ENCODE measurements around the gene LDLRAD4. TPM values are rescaled to one million over a fixed set of nuclear protein-coding genes. Genes with fewer than 3 reads are reported as not detected.

LDLRAD4 gene
- total RNA-seq, 1 donor from 2014 or later, result 34.1 TPM

GRCh38 chr18:13284330-13285027, 65.9 kb downstream of the LDLRAD4 start:
- no peak for DNase-seq (ENCODE audit: low spot score)
- H3K36me3 Mint-ChIP-seq (ENCODE audit: low read depth, unreplicated experiment), result peaks cover 11% of the 10 kb centered on the region
- H3K9me3 Mint-ChIP-seq (ENCODE audit: unreplicated experiment), result no peaks in the 10 kb centered on the region
- H3K27ac Mint-ChIP-seq (ENCODE audit: unreplicated experiment), result no peak overlapping the region
- H3K27me3 Mint-ChIP-seq (ENCODE audit: unreplicated experiment), result peaks cover 6% of the 10 kb centered on the region
- H3K4me3 Mint-ChIP-seq (ENCODE audit: unreplicated experiment), result no peak overlapping the region
- peaks cover 18% of the 10 kb centered on the region for H3K4me1 Mint-ChIP-seq (ENCODE audit: unreplicated experiment)
- no peak for TF ChIP-seq CTCF (IDR thresholded peaks at IDR 0.05; ENCODE audit: unreplicated experiment)

GRCh38 chr18:13285874-13286273, 67.3 kb downstream of the LDLRAD4 start:
- no peak overlapping the region for H3K4me3 Mint-ChIP-seq (ENCODE audit: unreplicated experiment)
- DNase-seq (ENCODE audit: low spot score), result no peak
- H3K27ac Mint-ChIP-seq (ENCODE audit: unreplicated experiment), result no peak overlapping the region
- no peaks in the 10 kb centered on the region for H3K9me3 Mint-ChIP-seq (ENCODE audit: unreplicated experiment)
- peaks cover 14% of the 10 kb centered on the region for H3K36me3 Mint-ChIP-seq (ENCODE audit: low read depth, unreplicated experiment)
- peaks cover 20% of the 10 kb centered on the region for H3K4me1 Mint-ChIP-seq (ENCODE audit: unreplicated experiment)
- TF ChIP-seq CTCF (IDR thresholded peaks at IDR 0.05; ENCODE audit: unreplicated experiment), result no peak
- peaks cover 6% of the 10 kb centered on the region for H3K27me3 Mint-ChIP-seq (ENCODE audit: unreplicated experiment)

GRCh38 chr18:13286456-13287125, 68.0 kb downstream of the LDLRAD4 start:
- Mint-ChIP-seq H3K4me3 (ENCODE audit: unreplicated experiment) (no peak overlapping the region), H3K4me1 (ENCODE audit: unreplicated experiment) (peaks cover 18% of the 10 kb centered on the region), H3K36me3 (ENCODE audit: low read depth, unreplicated experiment) (peaks cover 14% of the 10 kb centered on the region), H3K27ac (ENCODE audit: unreplicated experiment) (peak overlapping the region; percentile 6), H3K27me3 (ENCODE audit: unreplicated experiment) (peaks cover 6% of the 10 kb centered on the region), H3K9me3 (ENCODE audit: unreplicated experiment) (no peaks in the 10 kb centered on the region)
- no peak for TF ChIP-seq CTCF (IDR thresholded peaks at IDR 0.05; ENCODE audit: unreplicated experiment)
- no peak for DNase-seq (ENCODE audit: low spot score)

- no peak for DNase-seq (ENCODE audit: low spot score)
- no peak for TF ChIP-seq CTCF (IDR thresholded peaks at IDR 0.05; ENCODE audit: unreplicated experiment)
- H3K27ac Mint-ChIP-seq (ENCODE audit: unreplicated experiment), result no peak overlapping the region
- H3K9me3 Mint-ChIP-seq (ENCODE audit: unreplicated experiment), result no peaks in the 10 kb centered on the region
- H3K27me3 Mint-ChIP-seq (ENCODE audit: unreplicated experiment), result peaks cover 6% of the 10 kb centered on the region
- peaks cover 6% of the 10 kb centered on the region for H3K36me3 Mint-ChIP-seq (ENCODE audit: low read depth, unreplicated experiment)
- no peak overlapping the region for H3K4me3 Mint-ChIP-seq (ENCODE audit: unreplicated experiment)
- H3K4me1 Mint-ChIP-seq (ENCODE audit: unreplicated experiment), result peaks cover 18% of the 10 kb centered on the region
These were observed 68.8 kb downstream of the LDLRAD4 start for GRCh38 chr18:13287372-13287771.

GRCh38 chr18:13288509-13289133, 70.1 kb downstream of the LDLRAD4 start:
- peaks cover 6% of the 10 kb centered on the region for H3K27me3 Mint-ChIP-seq (ENCODE audit: unreplicated experiment)
- no peak overlapping the region for H3K27ac Mint-ChIP-seq (ENCODE audit: unreplicated experiment)
- DNase-seq (ENCODE audit: low spot score), result no peak
- no peak for TF ChIP-seq CTCF (IDR thresholded peaks at IDR 0.05; ENCODE audit: unreplicated experiment)
- H3K4me3 Mint-ChIP-seq (ENCODE audit: unreplicated experiment), result no peak overlapping the region
- peaks cover 6% of the 10 kb centered on the region for H3K36me3 Mint-ChIP-seq (ENCODE audit: low read depth, unreplicated experiment)
- peaks cover 18% of the 10 kb centered on the region for H3K4me1 Mint-ChIP-seq (ENCODE audit: unreplicated experiment)
- no peaks in the 10 kb centered on the region for H3K9me3 Mint-ChIP-seq (ENCODE audit: unreplicated experiment)
